ENCODE measurements around the gene C5orf46.
A peak's percentile ranks its signal among the peaks of the same experiment; 100 is the strongest.

The C5orf46 gene

DNA sequence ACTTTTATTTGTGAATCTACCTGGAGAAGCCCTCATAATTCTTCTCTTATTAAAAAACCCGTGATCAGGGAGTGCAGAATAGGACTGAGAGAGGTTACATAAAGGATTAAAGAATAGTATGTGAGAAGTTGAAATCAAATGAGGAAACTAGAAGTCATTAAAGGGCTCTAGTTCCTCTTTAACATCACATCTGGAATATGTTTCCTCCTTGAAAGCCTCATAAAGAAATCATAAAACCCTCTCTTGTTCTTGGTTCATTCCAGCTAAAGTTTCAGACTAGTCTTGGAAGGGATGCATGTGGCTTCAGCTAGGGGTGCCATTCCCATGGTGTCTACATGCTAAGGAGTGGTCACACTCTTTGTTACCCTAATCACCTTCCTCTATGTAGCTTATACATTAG, 5.7 kb upstream of the C5orf46 start:
- Mint-ChIP-seq H3K4me1 (no peaks in the 10 kb centered on the region), H3K4me3 (no peak overlapping the region), H3K9me3 (no peaks in the 10 kb centered on the region), H3K36me3 (no peaks in the 10 kb centered on the region), H3K27ac (no peak overlapping the region)
- DNase-seq (ENCODE audit: low spot score in 2 of 2): no peak
- ATAC-seq: no peak

DNA sequence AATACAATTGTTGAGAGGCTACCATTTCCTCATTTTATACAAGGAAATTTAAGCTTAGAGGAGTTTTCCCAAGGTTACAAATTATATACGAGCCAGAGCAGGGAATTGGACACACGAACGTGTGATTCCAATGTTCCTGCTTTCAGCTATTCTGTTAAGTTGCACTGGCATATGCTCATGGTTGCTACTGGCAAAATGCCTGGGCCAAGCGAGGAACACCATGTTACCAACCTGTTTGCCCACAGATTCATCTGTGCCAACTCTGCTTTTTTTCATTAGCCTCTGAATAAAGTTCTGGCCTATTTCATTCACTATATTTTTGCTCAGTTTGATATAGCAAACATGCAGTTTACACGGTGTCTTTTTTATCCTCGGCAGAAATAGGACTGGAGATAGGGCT, 5.1 kb upstream of the C5orf46 start:
- no peaks in the 10 kb centered on the region for H3K9me3 Mint-ChIP-seq
- no peak overlapping the region for H3K27ac Mint-ChIP-seq
- no peaks in the 10 kb centered on the region for H3K4me1 Mint-ChIP-seq
- H3K36me3 Mint-ChIP-seq: no peaks in the 10 kb centered on the region
- no peak for DNase-seq (ENCODE audit: low spot score in 2 of 2)
- ATAC-seq: no peak
- H3K4me3 Mint-ChIP-seq: no peak overlapping the region

DNA sequence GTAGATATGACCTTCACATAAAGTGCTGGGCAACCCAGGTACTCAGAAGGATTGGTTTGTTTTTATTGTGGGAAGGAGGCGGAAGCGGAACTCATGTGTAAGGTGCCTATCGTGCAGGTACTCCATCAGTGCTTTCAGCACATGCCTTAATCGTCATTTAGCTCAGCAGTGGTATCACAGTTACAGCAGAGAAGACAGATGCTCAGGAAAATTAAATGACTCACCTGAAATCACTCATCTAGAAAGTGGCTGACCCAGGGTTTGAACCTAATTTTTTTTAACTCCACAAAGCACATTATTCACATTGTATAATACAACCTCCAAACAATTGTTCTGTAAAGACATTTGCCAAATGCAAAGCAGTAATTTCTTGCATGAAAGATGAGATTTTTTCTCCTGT, 2.2 kb downstream of the C5orf46 start:
- DNase-seq (ENCODE audit: low spot score in 2 of 2) (no peak), ATAC-seq (peak; percentile 62)
- no peak overlapping the region for H3K4me3 Mint-ChIP-seq
- H3K4me1 Mint-ChIP-seq: no peaks in the 10 kb centered on the region
- no peaks in the 10 kb centered on the region for H3K36me3 Mint-ChIP-seq
- no peaks in the 10 kb centered on the region for H3K9me3 Mint-ChIP-seq
- no peak overlapping the region for H3K27ac Mint-ChIP-seq

DNA sequence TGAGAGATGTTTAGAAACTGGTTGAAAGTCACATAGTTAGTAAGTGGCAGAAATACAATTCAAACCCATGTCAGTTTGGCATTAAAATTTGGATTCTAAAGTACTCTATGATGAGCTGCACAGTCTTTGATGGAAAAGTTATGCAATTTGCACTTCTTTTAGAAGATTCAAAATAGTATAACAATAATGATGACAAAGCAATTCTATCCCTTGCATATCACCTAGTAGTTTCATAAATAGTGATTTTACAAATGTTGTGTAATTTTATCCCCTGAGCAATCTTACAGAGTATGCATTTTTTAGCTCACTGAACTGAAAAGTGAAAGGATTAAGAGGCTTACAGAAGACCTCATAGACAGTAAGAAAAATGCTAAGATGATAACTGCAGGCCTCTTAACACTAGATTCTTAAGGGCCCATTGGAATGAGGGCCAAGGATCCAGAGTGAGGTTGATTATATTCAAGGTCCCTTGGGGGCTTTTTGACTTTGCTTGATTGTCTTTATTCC, 3.7 kb downstream of the C5orf46 start:
- ATAC-seq (no peak), DNase-seq (ENCODE audit: low spot score in 2 of 2) (no peak)
- Mint-ChIP-seq H3K4me3 (no peak overlapping the region), H3K36me3 (no peaks in the 10 kb centered on the region), H3K4me1 (no peaks in the 10 kb centered on the region), H3K27ac (no peak overlapping the region), H3K9me3 (no peaks in the 10 kb centered on the region)

DNA sequence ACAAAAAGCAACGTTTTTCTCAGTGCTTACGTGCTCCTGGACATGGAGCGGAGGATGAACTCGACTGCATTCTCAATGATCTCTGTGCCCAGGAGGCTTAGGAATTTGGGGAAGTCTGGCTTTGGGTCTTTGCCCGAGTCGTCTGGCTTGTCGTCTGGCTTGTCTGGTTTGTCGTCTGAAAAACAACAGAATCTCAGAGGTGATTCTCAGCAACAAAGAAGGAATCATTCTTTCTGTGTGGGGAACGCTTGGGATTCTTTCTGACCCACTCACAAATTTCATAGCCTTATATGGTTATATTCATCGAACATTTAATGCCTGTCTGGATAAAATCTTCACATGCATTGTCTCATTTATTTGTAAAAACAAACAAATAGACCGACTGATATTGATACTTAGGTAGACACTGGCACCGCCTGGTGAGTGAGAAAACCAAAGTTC, 4.7 kb downstream of the C5orf46 start:
- Mint-ChIP-seq H3K4me3 (no peak overlapping the region), H3K36me3 (no peaks in the 10 kb centered on the region), H3K9me3 (no peaks in the 10 kb centered on the region), H3K27ac (no peak overlapping the region), H3K4me1 (no peaks in the 10 kb centered on the region)
- DNase-seq (ENCODE audit: low spot score in 2 of 2) (no peak), ATAC-seq (no peak)

DNA sequence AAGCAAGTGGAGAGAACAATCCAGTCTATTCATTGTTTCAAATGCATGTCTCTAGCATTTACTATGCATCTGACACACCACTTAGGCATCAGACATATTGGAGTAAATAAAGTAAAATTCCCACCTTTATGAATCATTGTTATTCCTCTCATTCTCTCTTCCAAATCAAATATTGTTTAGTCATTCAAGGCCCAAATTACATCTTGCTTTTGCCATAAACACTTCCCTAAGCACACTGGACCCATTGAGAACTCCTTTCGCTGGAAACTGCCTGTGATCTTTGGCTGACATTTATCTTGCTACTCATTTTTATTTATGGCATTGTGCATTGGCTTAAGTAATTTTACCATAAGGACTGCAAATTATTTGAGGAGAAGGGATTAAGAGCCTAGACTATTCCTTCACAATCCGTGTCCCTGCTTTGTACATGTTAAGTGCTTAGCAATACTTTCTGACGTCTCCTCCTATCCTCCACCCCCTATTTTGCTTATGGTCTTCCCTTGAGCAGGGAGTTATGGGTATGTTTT, 7.4 kb downstream of the C5orf46 start:
- no peak for DNase-seq (ENCODE audit: low spot score in 2 of 2)
- no peak for ATAC-seq
- no peak overlapping the region for H3K27ac Mint-ChIP-seq
- H3K36me3 Mint-ChIP-seq: no peaks in the 10 kb centered on the region
- H3K4me3 Mint-ChIP-seq: no peak overlapping the region
- H3K9me3 Mint-ChIP-seq: no peaks in the 10 kb centered on the region
- H3K4me1 Mint-ChIP-seq: no peaks in the 10 kb centered on the region

DNA sequence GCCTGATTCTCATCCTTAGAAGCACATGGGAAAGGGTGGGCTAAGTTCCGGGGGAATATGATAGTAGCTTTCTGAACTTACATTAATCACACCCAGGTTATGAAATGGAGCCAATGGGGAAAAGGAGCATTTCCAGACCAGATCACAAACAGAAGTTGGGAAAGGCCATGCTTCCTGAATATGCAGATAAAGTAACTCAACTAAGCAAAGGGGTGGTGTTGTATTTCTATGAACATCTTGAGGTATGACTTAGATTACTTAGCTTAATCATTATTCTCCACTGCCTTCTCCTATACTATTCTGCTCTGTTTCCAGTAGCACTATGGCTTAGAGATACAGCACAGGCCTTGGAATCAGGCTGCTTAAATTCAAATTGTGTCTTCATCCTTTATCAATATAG, 10.5 kb downstream of the C5orf46 start:
- H3K36me3 Mint-ChIP-seq: no peaks in the 10 kb centered on the region
- no peak overlapping the region for H3K4me3 Mint-ChIP-seq
- no peaks in the 10 kb centered on the region for H3K9me3 Mint-ChIP-seq
- no peaks in the 10 kb centered on the region for H3K4me1 Mint-ChIP-seq
- ATAC-seq (no peak), DNase-seq (ENCODE audit: low spot score in 2 of 2) (no peak)
- H3K27ac Mint-ChIP-seq: no peak overlapping the region

DNA sequence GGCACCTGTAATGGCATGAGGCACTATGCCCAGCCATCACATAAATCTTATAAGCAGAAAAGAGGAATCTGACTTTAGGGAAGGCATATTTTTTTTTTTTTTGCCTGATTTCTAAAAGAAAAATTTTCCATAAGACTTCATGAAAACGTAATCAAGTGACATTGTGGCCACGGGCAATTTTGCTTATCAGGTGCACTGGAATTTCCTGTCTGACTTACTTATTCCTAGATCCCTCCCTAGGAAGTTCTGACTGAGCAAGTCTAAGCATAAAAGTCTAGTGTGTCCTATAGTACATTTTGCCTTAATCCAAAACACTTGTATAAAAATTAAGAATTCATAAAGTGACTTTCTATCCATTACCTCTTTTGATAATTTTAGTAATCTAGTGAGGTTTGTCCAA, 12.5 kb downstream of the C5orf46 start:
- H3K4me1 Mint-ChIP-seq: no peaks in the 10 kb centered on the region
- no peaks in the 10 kb centered on the region for H3K36me3 Mint-ChIP-seq
- DNase-seq (ENCODE audit: low spot score in 2 of 2): no peak
- H3K27ac Mint-ChIP-seq: no peak overlapping the region
- H3K9me3 Mint-ChIP-seq: no peaks in the 10 kb centered on the region
- H3K4me3 Mint-ChIP-seq: no peak overlapping the region
- ATAC-seq: no peak

DNA sequence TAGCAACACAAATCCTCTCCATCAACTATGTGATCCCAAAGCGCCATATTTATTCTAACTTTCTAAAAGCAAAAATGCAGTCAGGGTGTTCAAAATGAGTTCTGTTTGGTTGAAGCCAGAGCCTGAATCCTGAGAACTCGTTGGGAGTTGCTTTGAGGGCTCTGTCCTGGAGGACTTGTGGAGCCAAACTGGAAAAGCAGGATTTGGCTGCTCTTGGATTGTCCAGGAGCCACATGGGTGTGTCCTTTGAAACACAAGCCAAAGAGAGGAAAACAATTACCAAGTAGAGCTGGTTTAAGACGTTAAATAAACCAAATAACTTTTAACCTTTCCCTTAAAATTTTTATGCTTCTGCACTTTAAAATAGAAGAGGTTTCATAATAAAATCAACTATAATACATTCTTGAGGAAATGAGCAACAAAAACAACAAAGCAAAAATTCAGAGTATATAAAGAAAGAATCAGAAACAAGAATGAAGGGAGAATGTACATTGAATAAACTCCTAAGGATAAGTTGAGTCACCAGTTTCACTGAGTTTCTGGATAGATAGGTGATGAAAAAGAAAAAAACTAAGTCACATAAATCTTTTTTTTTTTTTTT, 13.5 kb downstream of the C5orf46 start:
- no peaks in the 10 kb centered on the region for H3K36me3 Mint-ChIP-seq
- H3K4me3 Mint-ChIP-seq: no peak overlapping the region
- H3K27ac Mint-ChIP-seq: no peak overlapping the region
- no peaks in the 10 kb centered on the region for H3K4me1 Mint-ChIP-seq
- no peaks in the 10 kb centered on the region for H3K9me3 Mint-ChIP-seq
- ATAC-seq (no peak), DNase-seq (ENCODE audit: low spot score in 2 of 2) (no peak)

DNA sequence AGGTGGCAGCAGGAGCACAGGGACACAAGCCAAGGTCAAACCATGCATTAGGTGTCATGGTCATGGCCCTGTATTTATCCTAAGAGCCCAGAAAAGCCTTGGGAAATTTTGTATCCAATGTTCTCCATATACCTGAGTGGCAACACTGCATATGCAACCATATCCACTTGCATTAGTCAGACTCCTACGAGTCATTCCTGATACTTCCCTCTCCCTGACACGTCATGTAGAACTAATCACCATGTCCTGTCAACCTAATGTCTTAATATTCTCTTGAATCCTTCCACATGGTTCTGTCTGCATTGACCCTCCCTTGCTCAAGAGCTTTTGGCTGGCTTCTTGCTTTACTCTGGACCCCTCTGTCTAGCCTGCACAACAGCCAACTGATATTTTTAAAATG, 18.4 kb downstream of the C5orf46 start:
- Mint-ChIP-seq H3K27ac (no peak overlapping the region), H3K4me1 (no peaks in the 10 kb centered on the region), H3K36me3 (no peaks in the 10 kb centered on the region), H3K4me3 (no peak overlapping the region), H3K9me3 (no peaks in the 10 kb centered on the region)
- ATAC-seq (no peak), DNase-seq (ENCODE audit: low spot score in 2 of 2) (no peak)

DNA sequence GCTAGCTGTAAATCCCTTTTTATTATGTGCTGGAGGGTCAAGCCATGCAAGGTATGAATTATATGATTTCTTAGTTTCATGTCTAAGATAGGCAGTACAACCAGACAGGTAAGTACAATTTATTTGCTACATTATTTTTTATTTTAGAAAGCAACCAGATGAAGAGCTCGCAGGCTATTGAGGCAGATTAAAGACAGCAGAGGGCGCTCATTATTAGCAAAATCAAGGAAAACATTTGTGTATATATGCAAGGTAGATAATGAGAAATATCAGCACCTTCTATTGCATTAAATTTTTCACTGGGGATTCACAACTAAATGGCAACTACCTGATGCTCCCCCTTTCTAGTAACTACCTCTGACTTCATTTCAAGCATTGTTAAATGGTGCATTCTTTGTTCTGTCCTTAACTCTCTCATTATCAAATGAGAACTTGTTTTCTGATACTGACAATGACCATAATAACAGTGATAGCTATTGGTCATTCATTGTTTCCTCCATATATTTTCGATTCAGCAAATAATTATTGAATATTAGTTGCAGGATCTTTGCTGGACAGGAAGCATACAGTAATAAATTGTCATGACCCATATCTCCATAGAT, 19.2 kb downstream of the C5orf46 start:
- ATAC-seq (no peak), DNase-seq (ENCODE audit: low spot score in 2 of 2) (no peak)
- Mint-ChIP-seq H3K9me3 (no peaks in the 10 kb centered on the region), H3K27ac (no peak overlapping the region), H3K4me3 (no peak overlapping the region), H3K36me3 (no peaks in the 10 kb centered on the region), H3K4me1 (no peaks in the 10 kb centered on the region)

DNA sequence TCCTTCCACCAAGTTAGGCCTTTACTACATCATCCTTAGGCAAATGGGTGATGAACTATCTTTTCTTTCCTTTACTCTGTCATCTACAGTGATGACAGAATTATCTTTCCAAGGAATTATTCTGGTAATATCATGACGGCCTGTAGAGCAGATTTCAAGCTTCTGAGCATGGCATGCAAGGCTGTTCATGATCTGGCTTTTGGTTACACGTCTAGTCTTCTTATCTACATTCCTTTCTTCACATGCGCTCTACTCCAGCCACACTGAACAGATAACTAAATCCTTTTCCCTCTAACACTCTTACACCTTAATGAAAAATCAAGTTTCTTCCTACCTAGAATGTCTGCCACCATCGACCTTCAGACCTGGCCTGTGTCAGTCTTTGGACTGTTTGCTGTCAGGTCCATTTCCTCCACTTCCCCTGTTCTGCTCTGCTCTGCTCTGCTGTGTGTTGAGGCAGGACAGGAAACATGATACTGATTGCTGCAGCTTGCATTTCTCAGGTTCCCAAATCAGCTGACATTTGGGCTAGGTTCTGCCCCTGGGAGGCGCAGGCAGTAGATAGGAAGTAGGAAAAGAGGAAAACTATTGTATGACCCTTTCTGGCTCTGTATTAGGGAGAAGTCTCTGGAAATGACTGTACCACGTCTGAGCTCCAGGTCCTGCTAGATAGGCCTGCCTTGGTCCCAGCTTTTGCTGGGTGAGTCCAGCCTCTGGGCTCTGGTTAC, 23.6 kb downstream of the C5orf46 start:
- DNase-seq (ENCODE audit: low spot score in 2 of 2) (no peak), ATAC-seq (no peak)
- no peaks in the 10 kb centered on the region for H3K36me3 Mint-ChIP-seq
- H3K27ac Mint-ChIP-seq: no peak overlapping the region
- H3K4me3 Mint-ChIP-seq: no peak overlapping the region
- H3K9me3 Mint-ChIP-seq: no peaks in the 10 kb centered on the region
- H3K4me1 Mint-ChIP-seq: no peaks in the 10 kb centered on the region

DNA sequence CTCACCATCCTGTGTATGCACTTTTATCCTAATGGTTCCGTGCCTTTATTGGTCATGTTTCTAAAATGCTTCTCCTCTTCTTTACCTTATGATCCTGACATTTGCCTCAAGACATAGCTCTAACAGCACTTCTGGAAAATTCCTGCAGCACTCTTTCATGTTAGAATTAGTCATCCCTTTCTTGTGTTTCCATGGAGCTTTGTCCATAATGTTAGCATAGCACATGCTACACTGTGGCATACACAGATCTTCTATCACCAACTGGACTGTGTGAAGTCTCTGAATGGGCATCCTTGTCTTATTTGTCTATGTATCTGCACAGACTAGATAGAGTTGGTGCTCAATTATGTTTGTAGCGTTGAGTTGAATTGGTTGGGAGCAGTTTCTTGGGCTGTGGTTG, 25.9 kb downstream of the C5orf46 start:
- no peak overlapping the region for H3K4me3 Mint-ChIP-seq
- no peak for DNase-seq (ENCODE audit: low spot score in 2 of 2)
- no peaks in the 10 kb centered on the region for H3K36me3 Mint-ChIP-seq
- ATAC-seq: no peak
- H3K9me3 Mint-ChIP-seq: no peaks in the 10 kb centered on the region
- H3K4me1 Mint-ChIP-seq: no peaks in the 10 kb centered on the region
- H3K27ac Mint-ChIP-seq: no peak overlapping the region

DNA sequence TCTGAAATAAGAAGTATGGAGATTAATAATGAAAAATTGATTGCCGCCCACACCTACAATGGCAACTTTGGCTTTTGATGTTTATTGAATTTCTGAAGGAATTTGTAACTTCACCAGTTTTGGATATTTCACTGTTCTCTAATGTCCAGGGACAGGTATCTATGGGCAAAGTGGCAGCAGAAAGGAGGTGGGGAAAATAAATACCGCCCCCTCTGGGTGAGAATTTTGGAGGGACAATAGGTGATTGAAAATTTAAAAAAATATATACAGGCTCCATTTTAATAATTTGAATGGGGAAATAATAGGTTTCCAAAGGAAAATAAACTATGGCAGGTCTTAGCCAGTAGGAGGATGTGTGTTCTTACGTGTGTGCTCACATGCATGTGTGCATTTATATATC, 26.6 kb downstream of the C5orf46 start:
- DNase-seq (ENCODE audit: low spot score in 2 of 2) (no peak), ATAC-seq (no peak)
- no peaks in the 10 kb centered on the region for H3K36me3 Mint-ChIP-seq
- H3K27ac Mint-ChIP-seq: no peak overlapping the region
- no peaks in the 10 kb centered on the region for H3K4me1 Mint-ChIP-seq
- no peaks in the 10 kb centered on the region for H3K9me3 Mint-ChIP-seq
- H3K4me3 Mint-ChIP-seq: no peak overlapping the region

DNA sequence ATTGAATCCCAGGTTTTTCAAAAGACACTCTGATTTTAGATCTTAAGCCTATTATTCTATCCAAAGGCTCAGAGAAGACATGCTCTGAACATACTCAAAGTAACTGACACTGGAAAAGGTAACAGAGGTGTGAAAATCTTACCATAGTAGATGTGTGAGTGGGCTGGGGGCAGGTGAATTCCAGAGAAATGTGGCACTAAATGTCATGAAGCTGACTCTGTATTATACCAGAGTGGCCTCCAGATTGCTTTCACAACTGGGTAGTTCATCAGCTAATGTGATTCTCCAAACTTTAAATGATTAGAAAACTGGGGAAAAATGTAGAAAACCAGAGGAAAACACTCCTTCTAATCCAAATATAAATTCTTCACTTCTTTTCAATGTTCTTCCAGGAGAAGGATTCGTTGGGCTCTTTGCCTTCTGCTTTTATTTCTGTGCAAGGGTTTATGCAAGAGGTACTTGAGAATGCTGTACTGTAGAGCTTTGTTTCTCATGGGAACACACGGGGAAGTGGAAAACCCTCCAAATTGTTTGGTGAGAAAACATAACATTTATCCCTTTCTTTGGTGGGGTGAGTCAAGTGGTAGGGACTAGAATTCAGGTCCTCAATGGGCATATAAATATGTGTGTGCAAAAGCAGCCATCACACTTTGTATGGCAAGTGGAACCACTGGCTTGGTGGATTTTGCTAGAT, 28.1 kb downstream of the C5orf46 start, which contains the start of gene SCGB3A2:
Gene SCGB3A2, plus strand, starts transcription at position 646 of the 694 bp plus-strand sequence. CDS start 93 bp downstream, outside the sequence.
- H3K36me3 Mint-ChIP-seq: no peaks in the 10 kb centered on the region
- H3K9me3 Mint-ChIP-seq: no peaks in the 10 kb centered on the region
- ATAC-seq: no peak

More for the DNA sequence above, 28.1 kb downstream of the C5orf46 start, which contains the start of gene SCGB3A2:
- H3K4me1 Mint-ChIP-seq: no peaks in the 10 kb centered on the region
- H3K4me3 Mint-ChIP-seq: no peak within 1 kb of the TSS
- H3K27ac Mint-ChIP-seq: no peak within 1 kb of the TSS
- DNase-seq (ENCODE audit: low spot score in 2 of 2): no peak
